ENCODE results near the gene TMEM181. TPM values are rescaled to one million over a fixed set of nuclear protein-coding genes. Genes with fewer than 3 reads are reported as not detected.
"Not testable (repeated sequence)": the region's sequence is repeated elsewhere in the genome, so short reads cannot be mapped to it uniquely, and the experiment has no call there.

The TMEM181 gene
- total RNA-seq, 1 donor from 2014 or later = 26.3 TPM

- no peak for DNase-seq
Measured at GRCh38 chr6:158538741-158539140, 21.1 kb upstream of the TMEM181 start.

- DNase-seq = peak; percentile 54
Measured at GRCh38 chr6:158539413-158539812, 20.5 kb upstream of the TMEM181 start.

- DNase-seq = no peak
Measured at GRCh38 chr6:158539881-158540280, 20.0 kb upstream of the TMEM181 start.

- DNase-seq = no peak
Measured at GRCh38 chr6:158543606-158544185, 16.2 kb upstream of the TMEM181 start.

- no peak for DNase-seq
Measured at GRCh38 chr6:158544428-158544827, 15.5 kb upstream of the TMEM181 start.

GRCh38 chr6:158545043-158545966 is 14.6 kb upstream of the TMEM181 start:
- DNase-seq = no peak

GRCh38 chr6:158548418-158549161 is 11.3 kb upstream of the TMEM181 start:
- no peak for DNase-seq

GRCh38 chr6:158552055-158552795 is 7.7 kb upstream of the TMEM181 start:
- DNase-seq = no peak

GRCh38 chr6:158552796-158553138 is 7.1 kb upstream of the TMEM181 start:
- DNase-seq = no peak

- DNase-seq = no peak
Measured at GRCh38 chr6:158554611-158555361, 5.1 kb upstream of the TMEM181 start.

GRCh38 chr6:158556113-158556512 is 3.8 kb upstream of the TMEM181 start:
- DNase-seq = no peak

GRCh38 chr6:158557110-158557509 is 2.8 kb upstream of the TMEM181 start:
- not testable (repeated sequence) for DNase-seq

GRCh38 chr6:158557927-158558326 is 2.0 kb upstream of the TMEM181 start:
- DNase-seq = no peak

- no peak for DNase-seq
Measured at GRCh38 chr6:158558415-158559306, 1.2 kb upstream of the TMEM181 start.

- DNase-seq = no peak
Measured at GRCh38 chr6:158559338-158559894, 475 bp upstream of the TMEM181 start.

- DNase-seq = peak; percentile 47
Measured at GRCh38 chr6:158560836-158561320, 987 bp downstream of the TMEM181 start.

- DNase-seq = no peak
Measured at GRCh38 chr6:158561321-158561884, 1.5 kb downstream of the TMEM181 start.

GRCh38 chr6:158561938-158562337 is 2.0 kb downstream of the TMEM181 start:
- no peak for DNase-seq
